GM18951 (cell line): ENCODE results near the gene COA1.

ENCODE experiments used
- POLR2A ChIP-seq: IDR thresholded peaks from 4 replicates; pipeline ENCODE4 v1.6.1; 2011; ENCODE audit warnings: mild to moderate bottlenecking; ENCODE audit not compliant: insufficient read length, insufficient read depth; ENCODE audit errors: extremely low read depth
- in situ Hi-C: fragments of 300-500 bp; cut with MboI; formaldehyde crosslinking; loops from one replicate; pipeline ENCODE4 v1.12.0; 2022; ENCODE audit warnings: low sequenced_read_pairs, mixed read lengths, inconsistent platforms; ENCODE audit not compliant: unreplicated experiment

COA1 gene

GRCh38 chr7:43764039-43764761, 34.9 kb upstream of the COA1 start:
- in situ Hi-C loops, result no loop called here
- TF ChIP-seq POLR2A, result no peak

GRCh38 chr7:43763183-43763582, 33.9 kb upstream of the COA1 start:
- in situ Hi-C loops, result no loop called here
- TF ChIP-seq POLR2A, result no peak

GRCh38 chr7:43761938-43762692, 32.8 kb upstream of the COA1 start:
- in situ Hi-C loops, result no loop called here
- no peak for TF ChIP-seq POLR2A

GRCh38 chr7:43761382-43761781, 32.1 kb upstream of the COA1 start:
- in situ Hi-C loops, result no loop called here
- no peak for TF ChIP-seq POLR2A

- in situ Hi-C loops, result no loop called here
- no peak for TF ChIP-seq POLR2A
Measured at GRCh38 chr7:43760861-43761260, 31.5 kb upstream of the COA1 start.

GRCh38 chr7:43758822-43759683, 29.7 kb upstream of the COA1 start:
- peak; percentile 27 for TF ChIP-seq POLR2A
- in situ Hi-C loops, result no loop called here

GRCh38 chr7:43758029-43758821, 28.9 kb upstream of the COA1 start, which contains the start of gene BLVRA:
BLVRA (plus strand) TSS chr7:43758680; CDS start chr7:43771159, 12,479 bp downstream.
- in situ Hi-C loops, result no loop called here
- TF ChIP-seq POLR2A, result peak; percentile 43

- TF ChIP-seq POLR2A, result no peak
- in situ Hi-C loops, result no loop called here
Measured at GRCh38 chr7:43757073-43757720, 27.9 kb upstream of the COA1 start.

GRCh38 chr7:43756368-43757072, 27.2 kb upstream of the COA1 start:
- no peak for TF ChIP-seq POLR2A
- in situ Hi-C loops, result no loop called here

- in situ Hi-C loops, result no loop called here
- no peak for TF ChIP-seq POLR2A
Measured at GRCh38 chr7:43754596-43754995, 25.3 kb upstream of the COA1 start.

GRCh38 chr7:43753843-43754242, 24.5 kb upstream of the COA1 start:
- in situ Hi-C loops, result no loop called here
- no peak for TF ChIP-seq POLR2A
